ENCODE results near the gene AUH.
A peak's percentile ranks its signal among the peaks of the same experiment; 100 is the strongest.

Gene AUH

DNA sequence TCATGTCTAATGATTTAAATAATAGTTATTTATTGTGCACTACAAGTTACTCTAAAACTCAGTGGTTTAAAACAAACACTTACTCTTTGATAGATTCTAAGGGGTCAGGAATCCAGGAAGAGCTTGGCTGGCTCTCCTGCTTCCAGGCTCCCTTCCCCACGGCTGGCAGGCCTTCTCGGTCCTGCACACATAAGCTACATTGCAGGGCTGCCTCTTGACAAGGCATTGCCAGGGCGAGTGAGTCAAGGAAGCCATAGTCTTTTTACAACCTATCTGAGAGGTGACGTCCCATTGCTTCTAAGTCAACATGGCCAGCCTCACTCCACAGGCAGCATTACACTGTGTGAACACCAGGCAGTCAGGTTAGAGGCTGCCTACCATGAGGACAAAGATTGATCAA is 119.8 kb downstream of the AUH start:
- DNase-seq: peak; percentile 63

DNA sequence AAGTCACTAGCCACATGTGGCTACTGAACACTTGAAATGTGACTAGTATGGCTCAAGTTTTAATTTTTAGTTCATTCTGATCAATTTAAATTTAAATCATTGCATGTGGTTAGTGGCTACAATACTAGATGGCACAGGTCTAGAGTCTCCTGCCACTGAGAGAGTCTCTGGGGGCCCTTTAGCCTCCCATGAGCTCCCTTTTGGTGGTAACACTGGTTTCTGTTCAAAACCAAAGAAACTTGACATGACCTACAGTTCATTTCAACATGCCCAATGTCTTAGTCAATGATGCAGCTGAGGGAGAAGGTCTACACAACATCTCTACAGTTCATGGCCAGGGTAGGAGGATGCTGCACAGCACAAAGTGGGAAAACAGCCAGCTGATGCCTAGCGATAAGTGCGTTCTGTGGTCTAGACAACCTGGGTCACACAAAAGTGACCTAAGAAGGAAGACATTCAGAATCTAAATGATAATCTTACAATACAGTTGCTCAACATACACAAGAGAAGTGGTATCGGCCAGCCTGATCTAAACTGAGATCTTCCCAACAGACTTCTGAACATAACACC is 121.0 kb downstream of the AUH start:
- DNase-seq: no peak

DNA sequence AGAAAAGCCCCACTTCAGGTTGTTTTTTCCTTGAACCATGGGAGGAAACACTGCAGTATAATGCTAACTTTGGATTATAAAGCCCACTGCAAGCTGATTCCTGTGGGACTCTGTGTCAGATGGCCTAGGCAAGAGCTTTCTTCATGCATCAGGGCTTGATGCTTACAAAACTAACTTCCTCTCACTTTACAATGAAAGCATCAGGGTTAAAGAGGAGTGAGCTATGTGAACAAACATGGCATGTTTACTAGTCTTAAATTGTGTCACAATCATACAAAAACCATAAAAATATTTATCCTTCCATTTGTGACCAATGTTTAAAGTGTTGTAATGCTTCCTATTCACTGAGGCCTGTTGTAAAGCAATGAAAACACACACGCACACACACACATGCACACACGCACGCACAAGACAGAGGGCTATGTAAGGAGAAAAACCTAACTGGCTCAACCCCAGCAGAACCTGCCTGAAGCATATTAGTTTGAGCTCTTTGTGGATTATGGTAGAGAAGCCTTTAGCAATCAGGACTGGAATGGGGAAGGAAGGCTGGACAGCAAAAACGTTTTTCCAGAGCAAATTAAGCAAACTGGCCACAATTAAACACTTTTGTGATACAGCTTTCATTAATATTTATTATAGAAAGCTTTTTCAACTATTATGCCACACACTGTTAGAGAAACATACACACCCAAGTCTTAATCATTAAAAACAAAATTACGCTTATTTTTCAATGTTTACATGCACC is 122.2 kb downstream of the AUH start:
- no peak for DNase-seq

DNA sequence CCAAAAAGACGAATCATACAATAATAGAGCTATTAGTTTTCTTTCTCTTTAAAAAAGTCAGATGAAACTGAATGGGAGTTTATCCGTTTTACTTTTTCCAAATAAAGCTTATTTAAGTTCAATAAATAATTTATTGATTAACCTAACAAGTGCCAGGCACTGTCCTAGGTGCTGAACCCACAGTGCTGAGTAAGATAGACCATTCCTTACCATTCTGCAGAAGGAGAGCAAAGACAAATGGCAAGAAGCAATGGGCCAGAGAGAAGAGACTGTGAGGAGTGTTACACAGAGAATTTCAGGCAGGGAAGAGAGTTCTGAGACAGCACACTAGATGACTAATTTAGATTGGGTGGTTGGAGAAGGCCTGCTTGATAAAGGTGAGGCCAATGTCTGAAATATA is 127.2 kb downstream of the AUH start:
- DNase-seq: no peak

DNA sequence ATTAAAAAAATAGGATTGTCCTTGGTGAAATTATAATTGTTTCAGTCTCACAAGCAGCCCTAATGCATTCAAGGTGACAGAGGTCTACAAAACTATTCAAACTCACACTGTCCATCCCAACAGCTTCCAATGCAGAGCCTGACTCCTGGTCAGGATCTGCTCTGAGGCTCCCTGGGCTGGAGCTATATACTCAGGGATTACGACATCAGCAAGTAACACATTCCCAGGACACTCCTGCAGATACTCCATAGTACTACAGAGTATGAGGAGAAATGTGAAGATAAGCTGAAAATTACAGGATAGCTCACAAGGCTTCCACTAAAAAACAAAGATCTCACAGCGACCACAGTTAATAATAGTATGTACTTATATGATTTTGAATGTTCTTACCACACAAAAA is 130.1 kb downstream of the AUH start:
- DNase-seq: no peak

DNA sequence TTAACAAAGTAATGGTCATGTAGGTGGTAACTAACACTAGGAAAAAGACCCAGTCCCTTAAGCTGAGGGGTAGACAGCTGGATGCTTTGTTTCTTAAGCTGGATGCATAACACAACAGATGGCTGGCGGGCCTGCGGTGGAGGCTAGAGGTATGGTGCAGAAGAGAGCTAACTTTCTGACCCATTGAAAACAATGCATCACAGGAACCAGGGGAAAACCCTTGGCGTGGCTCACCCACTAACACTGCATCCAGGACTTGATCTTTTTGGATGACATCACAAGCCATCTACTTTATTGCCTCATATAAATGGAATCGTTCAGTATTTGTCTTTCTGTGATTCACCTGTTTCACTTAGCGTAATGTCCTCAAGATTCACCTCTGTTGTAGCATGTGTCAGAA is 138.7 kb downstream of the AUH start:
- no peak for DNase-seq

DNA sequence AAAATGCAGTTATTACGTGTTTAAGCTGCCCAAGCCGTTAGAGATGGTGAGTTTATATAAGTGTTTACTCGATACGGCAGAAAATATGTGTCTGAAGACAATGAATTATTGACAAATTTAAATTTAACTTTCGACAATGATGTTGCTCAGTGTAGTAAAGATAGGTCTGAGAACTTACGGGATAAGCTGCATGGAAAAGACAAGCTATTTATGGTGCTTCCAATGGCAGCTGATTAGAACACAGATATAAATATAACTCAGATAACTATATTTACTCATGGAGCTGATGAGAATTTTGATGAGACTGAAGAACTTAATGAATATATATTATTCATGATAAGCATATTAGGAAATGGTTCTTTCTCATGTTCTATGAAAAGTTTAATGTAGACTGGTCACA is 139.3 kb downstream of the AUH start:
- no peak for DNase-seq

DNA sequence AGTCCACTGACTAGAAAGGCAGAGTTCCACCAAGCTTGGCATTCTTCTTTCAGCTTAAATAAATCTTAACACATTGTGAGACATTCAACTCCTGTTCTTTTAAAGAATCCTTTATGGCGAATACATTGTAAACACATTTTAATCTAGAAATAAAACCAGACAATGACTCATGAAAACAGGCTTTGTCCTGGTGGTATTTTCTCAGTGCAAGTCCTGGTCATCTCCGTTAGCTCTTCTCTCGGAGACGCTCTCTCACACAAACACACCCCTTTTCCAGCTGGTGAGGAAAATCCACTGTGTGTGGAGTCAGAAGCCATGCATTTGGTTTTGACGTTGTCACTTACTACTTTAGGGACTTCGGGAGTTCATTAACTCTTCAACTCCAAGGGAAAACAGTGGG is 140.4 kb downstream of the AUH start:
- no peak for DNase-seq

DNA sequence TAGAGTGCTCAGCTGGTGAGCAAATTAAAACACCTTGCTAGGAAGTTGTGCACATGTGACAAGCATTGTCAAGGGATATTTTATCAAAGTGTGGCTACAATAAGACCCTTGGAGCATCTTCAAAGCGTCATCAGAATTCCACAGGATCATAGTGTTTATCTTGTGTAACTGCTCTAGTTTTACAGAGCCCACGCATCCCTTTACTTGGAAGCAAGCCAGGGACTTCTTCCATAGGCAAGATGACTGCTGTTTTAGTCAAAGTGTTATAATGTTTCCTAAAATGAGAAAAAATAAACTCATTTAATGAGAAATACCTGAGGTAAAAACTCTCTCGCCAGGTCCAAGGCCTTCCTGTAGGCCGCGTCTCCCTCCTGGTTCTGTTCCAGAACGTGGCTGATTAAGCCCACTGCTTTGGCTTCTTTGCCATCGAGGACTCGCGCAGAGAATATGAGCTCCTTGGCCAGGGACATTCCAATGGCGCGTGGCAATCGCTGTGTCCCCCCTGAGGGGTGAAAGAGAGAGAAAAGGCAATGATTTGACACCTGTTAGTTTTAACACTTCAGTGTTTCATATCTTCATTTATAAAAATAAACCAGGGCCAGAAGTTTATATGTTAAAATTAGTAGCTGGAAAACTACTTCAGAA is 141.1 kb downstream of the AUH start:
- no peak for DNase-seq

DNA sequence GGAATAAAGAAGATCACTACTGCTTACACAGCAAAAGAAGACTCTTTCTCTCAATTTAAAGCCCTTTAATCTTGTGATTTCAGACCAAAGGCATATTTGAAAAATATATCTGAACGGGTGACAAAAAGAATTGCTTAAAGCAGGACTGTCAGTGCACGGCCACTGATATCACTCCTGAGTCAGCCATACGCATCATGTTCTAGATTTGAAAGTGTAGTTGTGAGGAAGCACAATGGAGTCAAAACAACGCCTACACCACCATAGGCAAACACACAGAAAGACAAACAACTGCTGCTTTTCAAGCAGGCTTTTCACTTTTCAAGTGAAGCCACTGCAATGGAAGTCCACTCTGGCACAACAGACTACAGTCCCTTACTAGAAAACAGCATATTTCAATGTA is 141.7 kb downstream of the AUH start:
- DNase-seq: no peak

DNA sequence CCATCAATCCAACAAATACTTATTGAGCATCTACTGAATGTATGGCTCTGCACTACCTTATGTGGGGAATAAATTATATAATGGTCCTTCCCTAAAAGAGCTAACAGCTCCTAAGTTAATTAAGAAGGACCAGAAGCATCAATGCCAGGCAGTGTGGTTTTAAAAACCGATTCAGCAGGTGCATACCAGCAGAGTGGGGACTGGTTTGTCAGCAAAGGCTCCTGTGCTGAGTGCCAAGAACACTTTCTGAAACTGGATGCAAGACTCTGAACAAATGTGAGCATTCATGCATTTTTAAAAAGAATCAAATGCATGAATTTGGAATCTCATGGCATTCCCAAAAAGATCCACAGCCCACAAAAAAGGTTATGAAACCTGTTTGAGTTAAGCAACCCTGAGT is 142.2 kb downstream of the AUH start:
- DNase-seq: no peak

DNA sequence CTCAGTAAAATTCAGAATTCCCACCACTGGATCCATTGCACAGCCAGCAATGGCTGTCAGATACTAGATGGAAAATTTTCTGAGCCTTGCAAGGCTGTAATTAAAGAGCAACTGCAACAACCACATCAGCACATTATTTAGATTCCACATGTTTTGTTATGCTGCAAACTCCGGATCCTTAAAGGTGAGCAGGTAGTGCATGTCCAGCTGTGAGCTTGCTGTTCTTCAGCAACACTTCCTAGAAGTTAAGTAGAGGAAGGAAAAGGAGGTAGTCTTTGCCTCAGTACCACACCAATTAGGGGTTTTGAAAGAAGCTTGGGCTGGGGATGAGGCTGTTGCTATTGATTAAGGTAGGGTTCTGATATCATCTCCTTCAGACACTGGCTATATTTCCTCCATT is 144.3 kb downstream of the AUH start:
- no peak for DNase-seq

DNA sequence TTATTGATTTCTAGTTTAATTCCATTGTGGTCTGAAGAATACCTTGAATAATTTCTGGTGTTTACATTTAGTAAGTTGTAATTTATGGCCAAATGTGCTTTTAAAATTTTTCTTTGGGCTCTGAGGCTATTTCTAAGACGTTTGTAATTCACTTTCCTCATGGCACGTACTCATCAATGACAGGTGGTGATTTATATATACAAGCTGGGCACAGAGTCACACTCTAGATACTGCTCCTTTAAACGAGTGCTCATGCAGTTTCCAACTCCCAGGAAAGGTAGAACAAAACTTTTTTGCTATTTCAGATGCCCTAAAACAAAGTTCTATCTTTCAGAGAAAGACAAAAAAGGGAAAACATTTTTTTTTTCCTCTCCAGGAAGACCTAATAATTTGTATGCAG is 146.9 kb downstream of the AUH start:
- no peak for DNase-seq

DNA sequence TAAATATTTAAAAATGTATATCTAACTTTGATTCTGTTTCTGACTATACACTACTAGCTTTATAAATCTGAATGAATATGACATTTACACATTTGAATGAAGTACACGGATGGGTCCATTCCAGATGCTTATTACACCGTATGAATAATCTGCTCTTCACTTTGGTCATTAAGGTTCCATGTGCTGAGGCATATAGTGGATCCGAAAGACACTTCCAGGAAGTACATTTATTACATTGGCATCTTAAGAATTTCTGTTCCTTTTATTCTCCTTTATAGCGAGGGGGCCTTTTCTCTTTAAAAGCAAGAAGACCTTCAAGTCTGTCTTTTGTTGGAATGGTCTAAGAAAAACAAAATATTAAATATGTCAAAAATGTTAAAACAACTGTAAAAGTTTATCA is 147.6 kb downstream of the AUH start:
- DNase-seq: no peak

DNA sequence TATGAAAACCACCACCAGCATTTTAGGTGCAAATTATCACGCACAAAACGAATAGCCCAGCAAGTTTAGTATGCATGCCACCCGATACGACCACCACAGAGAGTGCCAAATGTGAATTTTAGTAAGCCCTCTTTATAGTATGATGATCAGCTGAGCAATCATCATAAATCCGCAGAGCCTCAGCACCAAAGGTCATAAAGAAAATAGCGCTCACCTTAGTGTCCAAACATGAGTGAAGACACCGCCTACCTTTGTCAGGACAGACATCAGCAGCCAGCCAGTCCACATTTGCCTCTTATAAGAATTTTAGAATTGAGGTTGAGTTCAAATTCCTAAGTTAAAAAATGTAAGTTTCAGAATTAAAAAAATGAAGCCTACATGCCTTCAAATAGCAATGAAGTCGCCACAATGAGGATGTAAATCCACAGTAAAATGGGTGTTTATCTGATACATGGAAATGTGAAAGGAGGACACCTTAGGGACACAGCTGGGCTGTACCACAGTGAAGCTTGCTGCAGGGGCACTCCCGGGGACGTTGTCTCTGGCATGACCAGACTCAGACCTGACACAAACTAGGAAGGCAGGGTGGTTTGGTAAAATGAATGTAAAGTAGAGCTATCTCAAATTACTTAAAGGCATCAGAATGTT is 149.0 kb downstream of the AUH start:
- no peak for DNase-seq

DNA sequence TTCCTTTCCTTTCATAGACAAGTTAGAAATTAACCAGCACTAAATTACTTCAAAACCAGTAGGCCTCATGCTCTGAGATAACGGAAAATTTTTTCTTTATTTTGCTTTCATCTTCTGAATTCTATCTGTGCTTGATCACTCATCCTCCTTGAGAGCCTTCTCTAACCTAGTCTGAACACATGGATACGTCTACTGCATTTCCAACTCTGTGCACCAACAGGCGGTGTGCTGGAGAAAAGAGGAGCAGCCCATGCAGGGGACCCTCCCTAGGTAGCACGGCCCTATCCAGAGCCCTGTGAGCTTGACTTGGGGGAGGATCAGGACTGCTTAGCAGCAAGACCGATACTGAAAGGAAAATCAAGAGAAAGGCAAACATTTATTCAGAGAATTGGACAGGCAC is 149.8 kb downstream of the AUH start:
- DNase-seq: peak; percentile 29

DNA sequence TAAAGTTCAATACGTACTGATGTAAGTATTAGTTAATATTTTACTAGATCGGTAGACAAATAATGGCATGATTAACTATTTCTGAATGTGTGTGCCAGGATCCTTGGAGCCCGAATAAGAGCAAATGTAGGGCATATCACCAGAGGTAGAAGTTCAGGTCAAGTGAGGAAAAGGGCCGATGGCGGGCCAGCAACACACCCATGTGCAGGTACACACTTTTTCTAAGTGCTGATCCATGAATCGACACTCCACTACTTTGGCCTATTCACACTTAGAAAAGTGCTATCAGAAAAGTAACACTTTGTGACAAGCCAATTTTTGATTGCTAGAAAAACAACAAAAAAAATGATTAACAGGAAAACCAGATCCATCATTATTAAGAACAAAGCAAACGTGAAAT is 150.3 kb downstream of the AUH start:
- no peak for DNase-seq

DNA sequence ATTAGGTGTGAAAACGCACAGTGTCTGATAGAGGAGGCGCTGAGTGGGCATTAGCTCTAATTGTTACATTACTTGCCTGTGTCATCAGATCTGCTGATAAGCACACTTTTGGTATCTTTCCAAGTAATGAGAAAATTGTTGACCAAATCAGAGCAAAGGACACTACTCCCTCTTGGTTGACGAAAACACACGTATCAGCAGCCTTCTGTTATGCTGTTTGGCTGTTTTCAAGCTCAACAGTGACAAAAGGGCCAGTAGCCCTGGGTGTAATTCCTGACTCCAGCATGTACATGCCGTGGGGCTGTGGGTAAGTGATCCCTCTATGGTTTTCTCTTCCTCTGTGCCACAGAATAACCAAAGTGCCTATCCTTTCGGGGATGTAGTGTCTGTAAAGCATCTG is 151.4 kb downstream of the AUH start:
- DNase-seq: no peak

DNA sequence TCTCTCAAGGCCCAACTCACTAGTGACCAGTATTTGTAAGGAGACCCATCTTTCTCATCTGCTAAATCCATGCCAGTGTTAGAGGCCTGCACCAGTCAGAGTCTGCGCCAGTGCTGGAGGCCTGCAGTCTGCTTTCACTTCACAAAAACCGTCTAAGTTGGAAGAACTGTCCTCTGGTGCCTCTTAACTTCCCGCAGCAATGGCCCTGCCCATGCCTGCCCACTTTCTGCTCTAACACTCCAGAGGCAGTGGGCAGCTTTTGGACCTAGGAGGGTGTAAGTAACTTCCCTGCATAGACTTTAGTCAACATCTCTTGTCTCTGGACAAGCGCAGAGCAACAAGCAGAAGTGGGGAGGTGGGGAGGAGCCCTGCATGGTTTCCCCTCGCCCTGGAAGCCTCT is 152.9 kb downstream of the AUH start:
- DNase-seq: no peak

DNA sequence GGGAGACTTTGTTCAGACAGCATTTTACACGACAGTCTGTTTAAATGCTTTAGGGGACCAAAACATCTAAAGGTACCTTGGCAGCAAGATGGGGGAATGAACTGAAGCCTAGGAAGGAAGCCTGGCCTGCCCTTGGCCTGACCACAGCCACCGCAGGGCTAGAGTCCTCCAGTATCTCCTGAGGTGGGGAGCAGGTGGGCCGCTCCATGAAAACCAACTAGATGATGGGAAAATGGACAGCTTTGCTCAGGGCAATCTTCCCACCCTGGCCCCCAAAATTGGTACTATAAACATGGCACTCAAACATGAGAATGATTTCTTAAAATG is 153.3 kb downstream of the AUH start:
- no peak for DNase-seq

DNA sequence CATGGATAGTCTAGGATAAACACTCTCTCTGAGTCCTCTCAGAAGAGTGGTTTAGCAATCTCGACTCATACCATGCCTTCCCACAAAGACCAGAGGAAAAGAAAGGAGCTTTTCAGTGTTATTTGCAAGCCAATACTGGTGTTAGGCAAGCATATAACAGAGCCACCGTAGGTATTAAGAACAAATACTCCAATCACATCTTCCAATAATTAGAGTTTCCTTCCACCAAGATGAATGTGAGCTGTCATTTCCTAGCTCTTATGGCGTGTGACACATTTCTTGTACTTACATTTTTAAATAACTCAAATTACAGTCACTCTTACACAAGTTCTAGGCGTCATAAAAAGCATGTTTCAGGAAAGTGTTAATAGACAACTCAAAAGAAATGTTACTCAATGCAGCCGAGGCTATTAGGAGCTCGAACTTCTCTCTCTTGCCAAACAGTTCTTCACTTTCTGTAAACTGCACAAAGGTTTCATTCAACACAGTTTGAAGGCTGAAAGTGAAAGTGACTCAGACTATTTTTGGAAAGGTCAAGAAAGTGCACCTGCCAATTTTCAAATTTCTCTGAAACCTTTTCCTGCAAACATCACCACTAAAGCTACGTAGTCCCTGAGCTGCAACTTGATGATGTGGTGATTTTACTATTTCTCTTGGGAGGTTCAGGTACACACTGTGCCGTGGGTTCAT is 153.8 kb downstream of the AUH start:
- no peak for DNase-seq

DNA sequence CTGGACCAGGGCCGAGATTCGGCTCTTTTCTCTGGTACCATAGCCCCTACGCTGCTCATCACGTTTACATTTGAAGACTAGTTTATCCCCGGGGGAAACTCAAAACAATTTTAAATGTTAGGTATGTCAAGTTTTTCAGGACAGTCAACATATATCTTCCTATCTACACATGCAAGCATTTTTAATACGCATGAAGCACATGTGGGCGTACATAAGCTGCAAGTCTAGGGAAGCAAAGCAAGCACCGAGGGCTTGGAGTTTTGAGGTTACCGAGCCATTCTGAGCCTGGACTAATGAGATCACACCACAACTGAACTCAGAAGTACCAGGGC is 154.4 kb downstream of the AUH start:
- no peak for DNase-seq

DNA sequence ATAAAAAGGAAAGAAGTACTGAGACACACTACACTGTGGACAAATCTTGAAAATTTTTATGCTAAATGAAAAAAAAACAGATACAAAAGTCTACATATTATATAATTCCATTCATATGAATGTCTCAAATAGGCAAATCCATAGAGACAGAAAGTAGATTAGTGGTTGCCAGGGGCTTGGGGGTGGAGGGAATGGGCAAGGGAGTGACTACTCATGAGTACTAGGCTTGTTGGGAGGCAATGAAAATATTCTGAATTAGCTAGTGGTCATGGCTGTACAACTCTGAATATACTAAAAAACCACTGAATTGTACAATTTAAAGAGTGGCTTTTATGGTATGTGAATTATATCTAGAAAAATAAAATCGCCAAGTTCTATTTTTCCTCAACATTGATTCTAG is 154.9 kb downstream of the AUH start:
- DNase-seq: no peak

DNA sequence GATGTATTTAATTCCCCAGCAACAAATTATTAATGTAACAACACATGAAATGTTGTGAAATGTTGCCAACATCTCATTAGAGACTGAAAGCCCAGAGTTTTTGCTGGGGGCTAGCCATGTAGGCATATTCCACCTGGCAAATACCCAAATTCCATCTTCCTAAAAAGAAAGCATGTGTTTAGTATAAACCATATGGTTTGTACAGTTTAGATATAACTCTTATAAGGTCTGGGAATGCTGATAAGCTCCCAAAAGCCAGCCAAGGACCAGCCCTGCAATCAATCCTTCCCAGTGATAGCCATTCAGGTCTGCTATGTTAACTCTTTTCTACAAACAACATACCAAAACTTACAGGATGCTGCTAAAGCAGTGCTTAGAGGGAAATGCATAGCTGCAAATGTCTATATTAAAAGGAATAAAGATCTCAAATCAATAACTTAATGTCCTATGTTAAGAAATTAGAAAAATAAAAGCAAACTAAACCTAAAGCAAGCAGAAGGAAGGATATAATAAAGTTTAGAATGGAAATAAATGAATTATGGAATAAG is 158.9 kb downstream of the AUH start:
- DNase-seq: no peak
